ENCODE measurements around the gene MMP21. TPM values are rescaled to one million over a fixed set of nuclear protein-coding genes. Genes with fewer than 3 reads are reported as not detected.

The MMP21 gene
- total and polyA plus RNA-seq, 10 of the 15 experiments (the other 5 are each of a cell fraction or from before 2014, with no cell fraction given), result 0.08 to 0.24 TPM; not detected in 8

DNA sequence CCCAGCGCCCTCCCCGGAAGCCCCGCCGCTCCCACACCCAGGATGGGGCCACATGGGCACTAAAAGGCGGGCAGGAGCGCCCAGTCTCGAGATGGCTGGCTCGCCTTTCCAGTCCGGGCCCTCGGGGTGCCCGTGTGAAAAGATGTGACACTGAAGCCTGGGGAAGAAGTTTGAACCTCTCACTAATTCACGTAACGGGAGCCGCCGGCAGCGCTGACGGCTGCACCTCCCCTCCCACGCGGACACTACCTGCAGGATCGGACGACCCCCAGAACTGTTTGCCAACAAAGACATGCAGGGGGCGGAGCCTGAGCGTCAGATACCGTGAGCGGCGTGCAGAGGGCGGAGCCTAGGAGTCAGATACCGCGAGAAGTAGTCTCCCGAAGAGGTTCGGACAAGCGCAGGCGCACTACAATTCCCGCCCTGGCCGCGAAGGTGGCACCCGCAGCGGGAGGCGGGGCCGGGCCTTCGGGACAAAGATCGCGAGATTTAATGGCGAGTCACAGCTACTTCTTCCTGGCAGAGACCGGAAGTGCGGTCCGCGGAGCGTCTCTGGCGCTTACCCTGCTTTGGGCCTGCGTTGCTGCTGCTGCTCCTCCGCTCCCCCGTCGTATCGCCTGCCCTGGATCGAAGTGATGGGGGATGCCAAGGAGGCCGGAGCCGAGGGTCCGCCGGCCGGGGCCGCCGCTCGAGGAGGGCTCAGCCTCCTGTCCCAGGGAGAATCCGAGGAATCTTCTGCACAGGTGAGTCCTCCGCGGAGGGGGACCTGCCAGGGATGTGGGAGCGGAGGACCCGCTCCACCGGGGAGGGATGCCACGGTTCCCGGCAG is 56.2 kb downstream of the MMP21 start, which contains the start of gene EDRF1 (continued):
- TF ChIP-seq ETV6 (conservative IDR thresholded peaks at IDR 0.05 in 1 of 2, IDR thresholded peaks at IDR 0.05 in 1 of 2; ENCODE audit: borderline replicate concordance in 1 of 2, low read depth in 1 of 2) (no peak), MXI1 (IDR thresholded peaks at IDR 0.05; ENCODE audit: low read depth, low read length) (peak; percentile 76), RAD21 (IDR thresholded peaks at IDR 0.05; ENCODE audit: insufficient read depth, low read depth, low read length) (no peak), CBX3 (IDR thresholded peaks at IDR 0.05; ENCODE audit: borderline replicate concordance, low read depth) (no peak), ZNF687 (IDR thresholded peaks at IDR 0.05) (peak; percentile 64), EED (IDR thresholded peaks at IDR 0.05; ENCODE audit: low read depth) (no peak), SREBF2 (IDR thresholded peaks at IDR 0.05; ENCODE audit: low read length) (no peak), DPF2 (IDR thresholded peaks at IDR 0.05) (0 out of 2 replicates have a peak, but pooled peaks have one; percentile 10), SP1 (IDR thresholded peaks at IDR 0.05; ENCODE audit: low read depth, low read length) (peak; percentile 28), PRDM15 (CRISPR knock-in tag; IDR thresholded peaks at IDR 0.05) (no peak), ZNF592 (IDR thresholded peaks at IDR 0.05) (no peak)
- TF ChIP-seq, protein P1, sequence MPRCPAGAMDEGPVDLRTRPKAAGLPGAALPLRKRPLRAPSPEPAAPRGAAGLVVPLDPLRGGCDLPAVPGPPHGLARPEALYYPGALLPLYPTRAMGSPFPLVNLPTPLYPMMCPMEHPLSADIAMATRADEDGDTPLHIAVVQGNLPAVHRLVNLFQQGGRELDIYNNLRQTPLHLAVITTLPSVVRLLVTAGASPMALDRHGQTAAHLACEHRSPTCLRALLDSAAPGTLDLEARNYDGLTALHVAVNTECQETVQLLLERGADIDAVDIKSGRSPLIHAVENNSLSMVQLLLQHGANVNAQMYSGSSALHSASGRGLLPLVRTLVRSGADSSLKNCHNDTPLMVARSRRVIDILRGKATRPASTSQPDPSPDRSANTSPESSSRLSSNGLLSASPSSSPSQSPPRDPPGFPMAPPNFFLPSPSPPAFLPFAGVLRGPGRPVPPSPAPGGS (IDR thresholded peaks at IDR 0.05; ENCODE audit: borderline replicate concordance, insufficient read depth, low read depth, low read length, poor library complexity, severe bottlenecking), result no peak
